Stimulated activated naive CD4-positive, alpha-beta T cell treated with Interleukin-2 at 50 U/mL for 16 hours (primary cell): Measurements from ENCODE around the gene FAM25A.

Experiments used
- DNase-seq: peaks from one replicate; lab custom pipeline; 2025; lab: John Stamatoyannopoulos, UW

The FAM25A gene

DNA sequence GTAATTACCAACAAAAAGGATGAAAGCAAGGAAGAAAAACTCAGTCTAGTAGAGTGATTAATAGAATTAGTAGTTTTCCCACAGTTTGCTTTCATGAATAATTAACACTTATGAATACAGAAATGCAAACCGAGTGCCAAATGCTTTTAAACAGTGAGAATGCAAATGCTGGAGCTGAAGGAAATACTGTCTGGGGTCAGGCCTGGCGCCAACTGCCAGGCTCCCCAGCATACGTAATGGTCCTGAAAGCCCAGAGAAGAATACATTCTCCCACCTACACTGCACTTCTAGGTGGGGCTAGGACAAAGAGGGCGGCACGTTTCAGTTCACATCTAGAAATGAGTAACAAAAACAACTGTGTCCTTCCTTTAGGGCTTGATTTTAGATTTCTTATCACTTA is 44.6 kb downstream of the FAM25A start:
- no peak for DNase-seq

DNA sequence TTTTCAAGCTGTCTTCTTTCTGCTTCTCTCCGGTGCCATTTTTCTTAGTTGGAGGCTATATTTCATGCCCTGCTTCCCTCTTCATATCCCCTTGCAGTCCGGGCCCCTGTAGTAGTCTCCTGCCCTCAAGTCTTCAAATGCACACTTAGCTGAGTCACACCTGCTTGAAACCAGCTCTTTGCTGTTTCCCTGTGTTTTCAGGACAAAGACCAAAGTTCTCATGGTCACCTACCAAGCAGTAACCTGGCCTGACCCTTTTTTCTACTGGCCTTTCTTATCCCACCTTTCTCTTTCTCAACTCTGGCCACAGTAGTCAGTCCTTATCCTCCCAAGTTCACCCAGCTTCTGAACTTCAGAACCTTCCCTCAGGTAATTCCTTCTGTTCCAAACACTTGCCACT is 46.1 kb downstream of the FAM25A start:
- no peak for DNase-seq

DNA sequence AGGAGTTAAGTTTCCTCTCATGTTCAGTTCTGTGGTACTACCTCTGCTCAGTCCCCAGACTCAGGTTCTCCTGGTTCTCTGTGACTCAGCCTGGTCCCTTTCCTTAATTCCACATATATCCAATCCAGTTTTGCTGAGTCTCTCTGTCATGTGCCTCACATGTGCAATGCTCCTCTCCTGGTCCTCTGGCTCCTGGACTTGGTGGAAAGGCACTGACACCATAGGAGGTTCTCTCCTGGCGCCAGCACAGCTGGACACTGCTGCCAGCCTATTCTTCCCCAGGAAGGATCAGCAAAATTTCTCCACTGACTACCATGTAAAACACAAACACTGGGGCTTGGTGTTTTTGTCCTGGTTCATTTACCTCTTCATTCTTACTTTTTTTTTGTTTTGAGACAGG is 46.8 kb downstream of the FAM25A start:
- no peak for DNase-seq

DNA sequence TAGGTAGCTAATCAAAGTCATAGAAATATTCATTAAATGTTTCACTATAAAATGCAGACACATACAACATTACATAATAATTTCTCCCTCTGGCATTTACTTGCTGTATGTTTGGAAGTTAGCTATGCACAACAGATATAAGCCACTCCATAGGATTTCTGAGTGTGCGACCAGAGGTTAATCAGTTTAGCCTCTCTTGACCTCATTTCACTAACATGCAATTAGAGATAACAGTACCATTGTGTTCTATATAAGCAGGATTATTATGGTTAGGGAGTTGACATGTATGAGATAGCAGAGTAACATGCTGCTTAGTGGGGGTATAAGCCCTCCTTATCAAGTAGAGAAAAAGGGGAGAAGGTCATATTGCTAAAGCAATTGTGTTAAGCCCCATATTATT is 48.2 kb downstream of the FAM25A start:
- no peak for DNase-seq

DNA sequence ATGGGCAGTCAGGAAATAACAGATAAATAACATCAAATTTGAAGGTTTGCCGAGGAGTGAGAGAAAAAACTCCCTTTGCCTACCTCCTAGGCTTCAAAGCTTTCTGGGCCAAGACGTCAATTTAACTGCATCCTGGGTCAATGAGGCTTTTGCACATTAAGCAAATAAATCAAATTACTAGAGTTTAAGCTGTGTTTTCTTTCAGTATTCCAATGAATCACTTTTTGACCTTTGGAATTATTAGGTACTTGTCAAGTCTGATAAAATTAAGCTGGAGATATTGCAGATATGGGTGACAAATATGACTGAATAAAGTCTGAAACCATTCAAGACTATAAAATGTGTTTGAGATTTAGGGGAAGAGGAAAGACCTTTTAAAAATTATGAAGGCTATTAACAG is 52.4 kb downstream of the FAM25A start:
- DNase-seq, result no peak
